ENCODE data around the gene PCDHA6.
"Not testable (repeated sequence)": the region's sequence is repeated elsewhere in the genome, so short reads cannot be mapped to it uniquely, and the experiment has no call there.

Gene PCDHA6

DNA sequence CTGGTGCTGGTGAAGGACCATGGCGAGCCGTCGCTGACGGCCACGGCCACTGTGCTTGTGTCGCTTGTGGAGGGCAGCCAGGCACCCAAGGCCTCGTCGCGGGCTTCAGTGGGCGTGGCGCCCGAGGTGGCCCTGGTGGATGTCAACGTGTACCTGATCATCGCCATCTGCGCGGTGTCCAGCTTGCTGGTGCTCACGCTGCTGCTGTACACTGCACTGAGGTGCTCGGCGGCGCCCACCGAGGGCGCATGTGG lies 30.2 kb downstream of the PCDHA6 start:
- no peak for DNase-seq

DNA sequence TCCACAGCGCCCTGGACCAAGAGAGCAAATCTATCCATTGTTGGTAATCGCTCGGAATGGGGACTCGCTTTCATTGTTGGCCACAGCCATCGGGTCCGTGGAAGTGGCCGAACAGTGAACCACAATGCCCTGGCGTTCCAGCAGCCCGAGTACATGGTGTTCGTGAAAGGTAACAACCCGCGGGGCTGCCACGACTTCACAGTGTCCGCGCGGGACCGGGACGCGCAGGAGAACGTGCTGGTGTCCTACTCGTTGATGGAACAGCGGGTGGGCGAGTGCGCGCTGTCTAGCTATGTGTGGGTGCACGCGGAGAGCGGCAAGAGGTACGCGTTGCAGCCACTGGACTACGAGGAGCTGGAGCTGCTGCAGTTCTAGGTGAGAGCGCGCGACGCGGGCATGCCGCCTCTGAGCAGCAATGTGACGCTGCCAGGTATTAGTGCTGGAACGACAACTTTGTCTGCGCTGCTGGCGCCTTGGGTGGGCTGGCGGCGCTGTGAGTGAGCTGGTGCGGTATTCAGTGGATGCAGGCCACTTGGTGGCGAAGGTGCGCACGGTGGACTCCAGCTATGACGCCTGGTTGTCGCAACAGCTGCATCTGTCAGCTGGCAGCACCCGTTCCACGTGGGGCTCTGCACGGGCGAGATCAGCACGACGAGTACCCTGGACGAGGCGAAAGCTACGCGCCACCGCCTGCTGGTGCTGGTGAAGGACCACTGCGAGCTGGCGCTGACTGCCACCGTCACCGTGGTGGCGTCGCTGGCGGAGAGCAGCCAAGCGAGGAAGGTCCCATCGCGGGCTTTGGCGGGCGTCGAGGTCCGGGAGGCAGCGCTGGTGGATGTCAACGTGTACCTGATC lies 34.9 kb downstream of the PCDHA6 start:
- DNase-seq: no peak

DNA sequence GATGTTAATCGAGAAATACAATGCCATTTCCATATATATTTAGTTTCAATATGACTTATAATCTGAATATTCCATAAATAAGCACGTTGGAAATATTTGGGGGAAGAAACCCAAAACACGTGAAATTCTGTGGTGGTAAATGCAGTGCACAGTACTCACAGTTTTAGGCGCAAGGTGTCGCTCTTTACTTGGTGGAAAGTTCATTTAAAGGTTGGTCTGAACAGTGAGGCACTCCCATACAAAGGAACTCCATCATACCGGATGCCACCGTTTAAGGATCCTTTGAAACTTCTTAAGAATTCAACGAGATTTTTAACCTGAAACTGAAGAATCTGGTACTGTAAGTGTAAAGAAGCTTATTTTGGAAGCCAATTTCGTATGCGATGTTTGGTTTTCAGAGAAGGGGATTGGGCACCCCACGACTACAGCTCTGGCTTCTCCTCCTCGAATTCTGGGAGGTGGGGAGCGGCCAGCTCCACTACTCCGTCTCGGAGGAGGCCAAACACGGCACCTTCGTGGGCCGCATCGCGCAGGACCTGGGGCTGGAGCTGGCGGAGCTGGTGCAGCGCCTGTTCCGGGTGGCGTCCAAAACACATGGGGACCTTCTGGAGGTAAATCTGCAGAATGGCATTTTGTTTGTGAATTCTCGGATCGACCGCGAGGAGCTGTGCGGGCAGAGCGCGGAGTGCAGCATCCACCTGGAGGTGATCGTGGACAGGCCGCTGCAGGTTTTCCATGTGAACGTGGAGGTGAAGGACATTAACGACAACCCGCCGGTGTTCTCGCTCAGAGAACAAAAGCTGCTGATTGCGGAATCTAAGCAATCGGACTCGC lies 41.2 kb downstream of the PCDHA6 start, which contains the start of gene PCDHA11:
Gene PCDHA11, plus strand, starts transcription at position 237 of the 834 bp plus-strand sequence. Its CDS starts 147 bp downstream, at position 384.
- no peak for DNase-seq

- no peak for DNase-seq
Observed at GRCh38 chr5:140869555-140869886, 41.8 kb downstream of the PCDHA6 start.

DNA sequence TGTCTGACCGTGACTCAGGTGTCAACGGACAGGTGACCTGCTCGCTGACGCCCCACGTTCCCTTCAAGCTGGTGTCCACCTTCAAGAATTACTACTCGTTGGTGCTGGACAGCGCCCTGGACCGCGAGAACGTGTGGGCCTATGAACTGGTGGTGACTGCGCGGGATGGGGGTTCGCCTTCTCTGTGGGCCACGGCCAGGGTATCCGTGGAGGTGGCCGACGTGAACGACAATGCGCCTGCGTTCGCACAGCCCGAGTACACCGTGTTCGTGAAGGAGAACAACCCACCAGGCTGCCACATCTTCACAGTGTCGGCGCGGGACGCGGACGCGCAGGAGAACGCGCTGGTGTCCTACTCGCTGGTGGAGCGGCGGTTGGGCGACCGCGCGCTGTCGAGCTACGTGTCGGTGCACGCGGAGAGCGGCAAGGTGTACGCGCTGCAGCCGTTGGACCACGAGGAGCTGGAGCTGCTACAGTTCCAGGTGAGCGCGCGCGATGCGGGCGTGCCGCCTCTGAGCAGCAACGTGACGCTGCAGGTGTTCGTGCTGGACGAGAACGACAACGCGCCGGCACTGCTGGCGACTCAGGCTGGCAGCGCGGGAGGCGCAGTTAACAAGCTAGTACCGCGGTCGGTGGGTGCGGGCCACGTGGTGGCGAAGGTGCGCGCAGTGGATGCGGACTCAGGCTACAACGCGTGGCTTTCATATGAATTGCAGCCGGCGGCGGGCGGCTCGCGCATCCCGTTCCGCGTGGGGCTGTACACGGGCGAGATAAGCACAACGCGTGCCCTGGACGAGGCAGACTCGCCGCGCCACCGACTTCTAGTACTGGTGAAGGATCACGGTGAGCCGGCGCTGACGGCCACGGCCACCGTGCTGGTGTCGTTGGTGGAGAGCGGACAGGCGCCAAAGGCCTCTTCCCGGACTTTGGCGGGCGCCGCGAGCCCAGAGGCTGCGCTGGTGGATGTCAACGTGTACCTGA lies 42.8 kb downstream of the PCDHA6 start:
- DNase-seq: no peak

GRCh38 chr5:140875085-140876065 lies 47.6 kb downstream of the PCDHA6 start, which contains the start of gene PCDHA12:
PCDHA12 (plus strand) TSS chr5:140875308; CDS start chr5:140875473, 165 bp downstream.
- DNase-seq: no peak

DNA sequence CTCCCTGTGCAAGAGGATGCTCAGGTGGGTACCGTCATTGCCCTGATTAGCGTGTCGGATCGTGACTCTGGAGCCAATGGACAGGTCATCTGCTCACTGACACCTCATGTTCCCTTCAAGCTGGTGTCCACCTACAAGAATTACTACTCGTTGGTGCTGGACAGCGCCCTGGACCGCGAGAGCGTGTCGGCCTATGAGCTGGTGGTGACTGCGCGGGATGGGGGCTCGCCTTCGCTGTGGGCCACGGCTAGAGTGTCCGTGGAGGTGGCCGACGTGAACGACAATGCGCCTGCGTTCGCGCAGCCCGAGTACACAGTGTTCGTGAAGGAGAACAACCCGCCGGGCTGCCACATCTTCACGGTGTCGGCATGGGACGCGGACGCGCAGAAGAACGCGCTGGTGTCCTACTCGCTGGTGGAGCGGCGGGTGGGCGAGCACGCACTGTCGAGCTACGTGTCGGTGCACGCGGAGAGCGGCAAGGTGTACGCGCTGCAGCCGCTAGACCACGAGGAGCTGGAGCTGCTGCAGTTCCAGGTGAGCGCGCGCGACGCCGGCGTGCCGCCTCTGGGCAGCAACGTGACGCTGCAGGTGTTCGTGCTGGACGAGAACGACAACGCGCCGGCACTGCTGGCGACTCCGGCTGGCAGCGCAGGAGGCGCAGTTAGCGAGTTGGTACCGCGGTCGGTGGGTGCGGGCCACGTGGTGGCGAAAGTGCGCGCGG lies 48.9 kb downstream of the PCDHA6 start:
- not testable (repeated sequence) for DNase-seq

- no peak for DNase-seq
Observed at GRCh38 chr5:140877262-140877581, 49.5 kb downstream of the PCDHA6 start.

Data from T-helper 2 cell (primary cell).